NT2/D1 (cell line): ENCODE data around the gene ZNF839.

Experiments
- SUZ12 ChIP-seq: IDR thresholded peaks from 2 replicates; pipeline ENCODE4 v1.6.1; 2011; ENCODE audit not compliant: insufficient read length, insufficient read depth; ENCODE audit errors: extremely low read depth
- YY1 ChIP-seq: IDR thresholded peaks from 2 replicates; pipeline ENCODE4 v1.6.1; 2011; ENCODE audit not compliant: insufficient read length, insufficient read depth
- ZNF274 ChIP-seq: IDR thresholded peaks from 2 replicates; pipeline ENCODE4 v1.6.1; 2011; ENCODE audit warnings: mild to moderate bottlenecking, low read depth, low read length

GRCh38 chr14:102320671-102321455 lies 1.3 kb downstream of the ZNF839 start:
- no peak for TF ChIP-seq ZNF274
- no peak for TF ChIP-seq YY1
- TF ChIP-seq SUZ12, result no peak
